Fibroblast of lung (primary cell): ENCODE data around the gene LSM6. TPM values are rescaled to one million over a fixed set of nuclear protein-coding genes. Genes with fewer than 3 reads are reported as not detected.
A peak's percentile ranks its signal among the peaks of the same experiment; 100 is the strongest.

ENCODE experiments used
- DNase-seq, 2 donors: peaks; one replicate each; pipeline versions ENCODE4 v3.0.0 to v3.0.0-alpha.2; 2010; ENCODE audit warnings: low read depth in 2 of 2
- H2AFZ ChIP-seq: 2 replicates; pipeline ENCODE4 v1.5.1; 2012; ENCODE audit warnings: low read length, control low read depth, inconsistent platforms
- H3K27ac ChIP-seq: 2 replicates; pipeline ENCODE4 v1.5.1; 2011; ENCODE audit warnings: low read length, control low read depth; ENCODE audit not compliant: insufficient read depth
- H3K27me3 ChIP-seq: 2 replicates; pipeline ENCODE4 v1.5.1; 2011; ENCODE audit warnings: mild to moderate bottlenecking, low read length; ENCODE audit not compliant: control insufficient read depth, insufficient read depth
- H3K36me3 ChIP-seq: 2 replicates; pipeline ENCODE4 v1.5.1; 2011; ENCODE audit warnings: low read length; ENCODE audit not compliant: control insufficient read depth, insufficient read depth
- H3K4me1 ChIP-seq: 2 replicates; pipeline ENCODE4 v1.5.1; 2011; ENCODE audit warnings: low read length; ENCODE audit not compliant: control insufficient read depth, insufficient read depth; ENCODE audit errors: extremely low read depth
- H3K4me2 ChIP-seq: 2 replicates; pipeline ENCODE4 v1.5.1; 2011; ENCODE audit warnings: low read length, control low read depth; ENCODE audit not compliant: insufficient read depth; ENCODE audit errors: extremely low read depth
- H3K4me3 ChIP-seq, 4 experiments: fragments of 200-600 bp in 1 of 4; sonication (generic) in 1 of 4; replicated peaks in 1 of 4; 2 replicates each; pipeline ENCODE4 v1.5.1; 2011 to 2016; ENCODE audit warnings: low read length in 4 of 4, low read depth in 3 of 4, mild to moderate bottlenecking in 3 of 4, control low read depth in 2 of 4, inconsistent platforms in 1 of 4, mixed read lengths in 1 of 4; ENCODE audit not compliant: insufficient read depth in 1 of 4; ENCODE audit errors: control extremely low read depth in 1 of 4
- H3K79me2 ChIP-seq: 2 replicates; pipeline ENCODE4 v1.5.1; 2012; ENCODE audit warnings: mild to moderate bottlenecking, low read length, inconsistent platforms; ENCODE audit not compliant: control insufficient read depth, insufficient read depth
- H3K9ac ChIP-seq: 2 replicates; pipeline ENCODE4 v1.5.1; 2011; ENCODE audit warnings: mild to moderate bottlenecking, low read length, control low read depth; ENCODE audit not compliant: insufficient read depth
- H3K9me3 ChIP-seq: 2 replicates; pipeline ENCODE4 v1.5.1; 2012; ENCODE audit warnings: low read depth, low read length; ENCODE audit not compliant: control insufficient read depth, insufficient read depth
- H4K20me1 ChIP-seq: 2 replicates; pipeline ENCODE4 v1.5.1; 2011; ENCODE audit warnings: low read length; ENCODE audit not compliant: control insufficient read depth, insufficient read depth; ENCODE audit errors: extremely low read depth
- EZH2 ChIP-seq: IDR thresholded peaks from 2 replicates; pipeline ENCODE4 v1.5.1; 2012; ENCODE audit warnings: low read length, control low read depth, mild to moderate bottlenecking; ENCODE audit errors: missing control alignments
- polyA minus RNA-seq: library from RNA; depleted of rRNA, polyadenylated mRNA; stranded (reverse); fragments of >200 nt; gene quantifications from 2 replicates; pipeline ENCODE4 v1.2.3, GENCODE V29; 2011; ENCODE audit warnings: low replicate concordance
- polyA plus RNA-seq, 2 donors: library from polyadenylated mRNA; depleted of rRNA in 1 of 2; stranded (reverse) in 1 of 2; unstranded in 1 of 2; fragments of >200 nt; gene quantifications; 2 replicates each; pipeline ENCODE4 v1.2.1, GENCODE V29; 2011 to 2012; ENCODE audit warnings: missing spikeins in 1 of 2
- total RNA-seq: library from RNA; depleted of rRNA; stranded (reverse); fragments of >200 nt; gene quantifications from 2 replicates; pipeline ENCODE4 v1.2.1, GENCODE V29; 2014
- TF ChIP-seq, protein P1 (sequence below), 2 donors: IDR thresholded peaks in 1 of 2; conservative IDR thresholded peaks in 1 of 2; 1 replicate in 1 of 2; 2 replicates in 1 of 2; pipeline ENCODE4 v1.5.1; 2011 to 2012; ENCODE audit warnings: low read length in 2 of 2, control low read depth in 1 of 2, inconsistent platforms in 1 of 2, low read depth in 1 of 2, mild to moderate bottlenecking in 1 of 2

LSM6 gene
- total RNA-seq (28.9 and 32.6 TPM in 2 replicates), polyA plus RNA-seq (28.7 and 30.1 TPM in 2 replicates), polyA minus RNA-seq (10.7 and 21.1 TPM in 2 replicates)
- 38.0 and 42.2 TPM in 2 replicates for polyA plus RNA-seq (2012)

DNA sequence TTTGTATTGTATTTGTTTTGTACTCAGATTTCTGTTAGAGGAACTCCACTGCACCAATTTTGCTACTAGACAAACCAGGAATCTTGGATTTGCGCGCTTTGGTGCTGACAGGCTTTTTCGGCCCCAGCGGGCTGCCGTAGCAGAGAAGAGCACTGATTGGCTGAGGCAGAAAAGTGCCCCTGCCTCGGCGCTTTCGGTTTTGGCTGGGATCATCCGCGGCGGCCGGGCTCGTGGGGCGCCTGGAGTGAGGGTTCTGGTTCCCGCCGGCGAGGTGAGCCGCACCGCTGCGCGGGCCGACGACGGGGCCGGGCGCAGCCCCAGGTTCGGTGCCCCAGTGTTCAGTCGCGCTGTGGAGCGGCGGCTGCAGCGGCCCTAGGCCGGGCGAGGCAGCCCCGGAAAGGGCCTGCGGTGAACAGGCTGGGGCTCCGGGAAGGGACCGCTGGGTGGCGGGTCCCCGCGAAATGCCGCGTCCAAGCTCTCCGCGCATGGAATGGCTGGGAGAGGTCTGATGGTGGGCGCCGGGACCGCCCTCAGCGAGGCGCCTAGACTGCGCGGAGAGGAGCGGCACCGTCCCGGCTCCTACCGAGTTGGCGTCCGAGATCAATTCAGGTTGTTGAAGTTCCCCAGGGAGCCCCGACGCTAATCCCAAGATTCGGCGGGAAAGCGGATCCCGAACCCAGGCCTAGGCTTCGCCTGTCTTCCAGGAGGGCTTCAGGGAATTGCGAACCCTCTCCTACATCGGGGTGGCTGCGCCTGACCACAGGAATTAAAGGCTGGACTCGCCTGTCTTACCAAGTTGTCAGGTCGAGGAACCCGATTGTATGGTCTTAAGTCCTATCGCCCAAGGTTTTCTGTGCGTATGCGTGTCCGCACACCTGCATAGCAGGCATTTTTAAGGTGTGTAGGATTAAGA lies at the start of gene LSM6:
Gene LSM6 (plus strand): TSS at position 178 of the 913 bp plus-strand sequence. CDS start 7,204 bp downstream, outside the sequence.
- H3K79me2 ChIP-seq, result peaks cover 46% of the 10 kb centered on the region

DNA sequence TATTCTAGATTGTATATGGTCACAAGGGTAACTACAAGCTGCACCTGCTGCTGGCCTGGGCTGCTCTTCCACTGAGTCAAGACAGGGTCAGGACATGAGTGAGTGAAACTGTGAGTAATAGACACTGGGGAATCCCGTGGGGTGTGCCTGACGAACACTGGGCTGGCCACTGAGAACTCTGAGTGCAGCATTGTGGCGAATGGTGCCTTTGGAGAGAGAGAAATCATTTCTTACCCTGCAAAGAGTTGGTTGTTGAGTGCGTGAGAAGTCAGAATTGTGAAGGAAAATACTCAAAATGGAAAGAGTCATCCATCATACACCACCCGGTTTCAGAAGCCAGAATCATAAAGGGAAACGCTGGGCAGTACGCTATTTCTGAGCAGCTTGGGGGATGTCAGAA lies 43.1 kb upstream of the LSM6 start:
- H3K36me3 ChIP-seq, result no peaks in the 10 kb centered on the region
- no peak overlapping the region for H3K27ac ChIP-seq
- no peaks in the 10 kb centered on the region for H4K20me1 ChIP-seq
- H2AFZ ChIP-seq, result no peak overlapping the region
- H3K9me3 ChIP-seq, result no peaks in the 10 kb centered on the region
- TF ChIP-seq, protein P1, sequence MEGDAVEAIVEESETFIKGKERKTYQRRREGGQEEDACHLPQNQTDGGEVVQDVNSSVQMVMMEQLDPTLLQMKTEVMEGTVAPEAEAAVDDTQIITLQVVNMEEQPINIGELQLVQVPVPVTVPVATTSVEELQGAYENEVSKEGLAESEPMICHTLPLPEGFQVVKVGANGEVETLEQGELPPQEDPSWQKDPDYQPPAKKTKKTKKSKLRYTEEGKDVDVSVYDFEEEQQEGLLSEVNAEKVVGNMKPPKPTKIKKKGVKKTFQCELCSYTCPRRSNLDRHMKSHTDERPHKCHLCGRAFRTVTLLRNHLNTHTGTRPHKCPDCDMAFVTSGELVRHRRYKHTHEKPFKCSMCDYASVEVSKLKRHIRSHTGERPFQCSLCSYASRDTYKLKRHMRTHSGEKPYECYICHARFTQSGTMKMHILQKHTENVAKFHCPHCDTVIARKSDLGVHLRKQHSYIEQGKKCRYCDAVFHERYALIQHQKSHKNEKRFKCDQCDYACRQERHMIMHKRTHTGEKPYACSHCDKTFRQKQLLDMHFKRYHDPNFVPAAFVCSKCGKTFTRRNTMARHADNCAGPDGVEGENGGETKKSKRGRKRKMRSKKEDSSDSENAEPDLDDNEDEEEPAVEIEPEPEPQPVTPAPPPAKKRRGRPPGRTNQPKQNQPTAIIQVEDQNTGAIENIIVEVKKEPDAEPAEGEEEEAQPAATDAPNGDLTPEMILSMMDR (conservative IDR thresholded peaks at IDR 0.05 in 1 of 2, IDR thresholded peaks at IDR 0.05 in 1 of 2; ENCODE audit: low read depth in 1 of 2, low read length in 2 of 2), result no peak
- TF ChIP-seq EZH2, result no peak
- H3K4me2 ChIP-seq, result no peak overlapping the region
- no peak for DNase-seq
- H3K9ac ChIP-seq, result no peak overlapping the region
- H3K79me2 ChIP-seq, result no peaks in the 10 kb centered on the region
- H3K4me1 ChIP-seq, result no peaks in the 10 kb centered on the region
- H3K4me3 ChIP-seq, result no peak overlapping the region
- H3K27me3 ChIP-seq, result no peaks in the 10 kb centered on the region

More for the DNA sequence above, at the start of gene LSM6:
- H3K36me3 ChIP-seq, result no peaks in the 10 kb centered on the region
- peak within 1 kb of the TSS; percentile 84 for H3K27ac ChIP-seq
- H3K4me2 ChIP-seq, result peak within 1 kb of the TSS; percentile 85
- TF ChIP-seq, protein P1 (conservative IDR thresholded peaks at IDR 0.05 in 1 of 2, IDR thresholded peaks at IDR 0.05 in 1 of 2; ENCODE audit: low read depth in 1 of 2, low read length in 2 of 2), result no peak
- no peak for TF ChIP-seq EZH2
- peak; percentile 87 to 90 for DNase-seq
- peak within 1 kb of the TSS; percentile 89 for H3K9ac ChIP-seq
- no peaks in the 10 kb centered on the region for H3K9me3 ChIP-seq
- H3K4me1 ChIP-seq, result no peaks in the 10 kb centered on the region
- no peaks in the 10 kb centered on the region for H4K20me1 ChIP-seq
- peak within 1 kb of the TSS; percentile 66 for H2AFZ ChIP-seq
- H3K27me3 ChIP-seq, result no peaks in the 10 kb centered on the region
- H3K4me3 ChIP-seq, result peak within 1 kb of the TSS; percentile 58 to 92 (median 76)

DNA sequence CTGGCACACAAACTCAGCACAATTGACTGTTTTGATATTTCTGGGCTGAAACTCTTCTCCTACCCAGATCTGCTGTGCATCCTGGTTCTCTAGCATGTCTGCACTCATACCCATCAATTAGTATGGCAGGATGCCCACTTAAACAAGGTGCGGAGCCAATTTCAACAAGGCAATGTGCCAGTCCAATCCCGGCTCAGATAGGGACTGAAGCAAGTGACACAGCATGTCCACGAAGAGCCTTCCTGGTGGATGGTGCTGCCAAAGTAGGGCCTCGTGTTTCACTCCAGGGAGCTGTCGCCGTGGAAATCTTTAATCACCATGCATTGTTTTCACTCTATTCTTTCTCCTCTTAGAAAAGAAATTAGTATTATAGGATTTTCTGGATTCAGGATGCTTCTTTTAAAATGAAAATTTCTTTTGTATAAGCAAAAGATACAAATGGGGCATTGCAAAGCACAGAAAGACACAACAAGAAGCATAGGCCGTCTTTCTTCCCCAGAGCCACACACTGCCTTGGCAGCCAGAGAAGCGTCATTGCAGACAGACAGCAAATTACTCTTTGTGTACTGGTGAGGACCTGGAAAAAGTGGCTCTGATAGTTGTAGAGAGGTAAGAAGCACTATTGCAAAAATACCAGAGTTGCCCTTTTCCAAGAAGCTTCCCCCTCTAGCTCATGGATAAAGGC lies 40.6 kb upstream of the LSM6 start:
- Histone ChIP-seq H3K9me3 (no peaks in the 10 kb centered on the region), H2AFZ (no peak overlapping the region), H4K20me1 (no peaks in the 10 kb centered on the region), H3K4me2 (no peak overlapping the region), H3K36me3 (no peaks in the 10 kb centered on the region), H3K27me3 (no peaks in the 10 kb centered on the region), H3K4me1 (no peaks in the 10 kb centered on the region), H3K4me3 (no peak overlapping the region), H3K9ac (no peak overlapping the region), H3K27ac (no peak overlapping the region), H3K79me2 (no peaks in the 10 kb centered on the region)
- peak in 1 of 2 donors; percentile 45 for DNase-seq
- TF ChIP-seq, protein P1 (conservative IDR thresholded peaks at IDR 0.05 in 1 of 2, IDR thresholded peaks at IDR 0.05 in 1 of 2; ENCODE audit: low read depth in 1 of 2, low read length in 2 of 2), result no peak
- no peak for TF ChIP-seq EZH2
